ENCODE measurements around the gene MECP2.
"Not testable (repeated sequence)": the region's sequence is repeated elsewhere in the genome, so short reads cannot be mapped to it uniquely, and the experiment has no call there.

The MECP2 gene

GRCh38 chrX:154097589-154098541, at the start of gene MECP2:
MECP2 (minus strand) TSS chrX:154097717.
- Histone ChIP-seq H3K4me3 (peak within 1 kb of the TSS; percentile 60 to 84 (median 76)), H3K27ac (peak within 1 kb of the TSS; percentile 85 to 98 (median 93))

GRCh38 chrX:154144010-154144409, 46.5 kb upstream of the MECP2 start, which contains the start of gene OPN1LW:
OPN1LW (plus strand) TSS chrX:154144243; CDS start chrX:154144284, 41 bp downstream.
- H3K4me3 ChIP-seq, H3K27ac ChIP-seq: not testable (repeated sequence)

GRCh38 chrX:154142950-154143745, 45.6 kb upstream of the MECP2 start:
- Histone ChIP-seq H3K27ac (no peak overlapping the region), H3K4me3 (no peak overlapping the region)

- Histone ChIP-seq H3K27ac (no peak overlapping the region), H3K4me3 (no peak overlapping the region)
Measured at GRCh38 chrX:154142386-154142785, 44.9 kb upstream of the MECP2 start.

GRCh38 chrX:154140742-154141141, 43.2 kb upstream of the MECP2 start:
- Histone ChIP-seq H3K4me3 (no peak overlapping the region), H3K27ac (no peak overlapping the region)

- no peak overlapping the region for H3K27ac ChIP-seq
Measured at GRCh38 chrX:154140206-154140605, 42.7 kb upstream of the MECP2 start.

GRCh38 chrX:154138857-154139256, 41.3 kb upstream of the MECP2 start:
- no peak overlapping the region for H3K4me3 ChIP-seq
- H3K27ac ChIP-seq: no peak overlapping the region

More at GRCh38 chrX:154140206-154140605, 42.7 kb upstream of the MECP2 start:
- no peak overlapping the region for H3K4me3 ChIP-seq

- peak overlapping the region in 17 of 21 experiments; percentile 19 to 78 (median 63) for H3K27ac ChIP-seq
Measured at GRCh38 chrX:154136627-154137161, 39.2 kb upstream of the MECP2 start.

GRCh38 chrX:154135458-154136229, 38.1 kb upstream of the MECP2 start:
- no peak overlapping the region for H3K4me3 ChIP-seq
- peak overlapping the region in 3 of 21 experiments; percentile 24 to 44 (median 32) for H3K27ac ChIP-seq

More at GRCh38 chrX:154136627-154137161, 39.2 kb upstream of the MECP2 start:
- peak overlapping the region in 6 of 7 experiments; percentile 12 to 30 (median 22) for H3K4me3 ChIP-seq

GRCh38 chrX:154132366-154132765, 34.8 kb upstream of the MECP2 start:
- Histone ChIP-seq H3K27ac (no peak overlapping the region), H3K4me3 (no peak overlapping the region)

- Histone ChIP-seq H3K4me3 (no peak overlapping the region), H3K27ac (no peak overlapping the region)
Measured at GRCh38 chrX:154131955-154132354, 34.4 kb upstream of the MECP2 start.

GRCh38 chrX:154126101-154126500, 28.6 kb upstream of the MECP2 start:
- H3K27ac ChIP-seq: no peak overlapping the region
- H3K4me3 ChIP-seq: no peak overlapping the region

- Histone ChIP-seq H3K27ac (no peak overlapping the region), H3K4me3 (no peak overlapping the region)
Measured at GRCh38 chrX:154125391-154126040, 28.0 kb upstream of the MECP2 start.

- no peak overlapping the region for H3K27ac ChIP-seq
Measured at GRCh38 chrX:154123241-154124219, 26.0 kb upstream of the MECP2 start.

GRCh38 chrX:154121961-154122360, 24.4 kb upstream of the MECP2 start:
- no peak overlapping the region for H3K4me3 ChIP-seq
- no peak overlapping the region for H3K27ac ChIP-seq

More at GRCh38 chrX:154123241-154124219, 26.0 kb upstream of the MECP2 start:
- no peak overlapping the region for H3K4me3 ChIP-seq

GRCh38 chrX:154121207-154121606, 23.7 kb upstream of the MECP2 start:
- no peak overlapping the region for H3K4me3 ChIP-seq
- H3K27ac ChIP-seq: no peak overlapping the region

- Histone ChIP-seq H3K27ac (no peak overlapping the region), H3K4me3 (no peak overlapping the region)
Measured at GRCh38 chrX:154120567-154120966, 23.1 kb upstream of the MECP2 start.

- Histone ChIP-seq H3K27ac (no peak overlapping the region), H3K4me3 (no peak overlapping the region)
Measured at GRCh38 chrX:154117566-154117965, 20.0 kb upstream of the MECP2 start.

Data from skin epidermis (tissue), 12 donors.